Stimulated activated CD8-positive, alpha-beta memory T cell treated with anti-CD3 and anti-CD28 coated beads, Interleukin-15, amount 100 ng/mL, for 48 hours (primary cell): ENCODE data around the gene LPAR2.

Experiments
- DNase-seq, 2 donors: peaks; one replicate each; pipeline ENCODE4 v3.0.0-alpha.2; 2020; ENCODE audit warnings: low read depth in 2 of 2

Gene LPAR2

GRCh38 chr19:19653597-19654147 lies 25.7 kb upstream of the LPAR2 start:
- DNase-seq, result no peak

GRCh38 chr19:19652482-19653295 lies 24.7 kb upstream of the LPAR2 start:
- no peak for DNase-seq

- no peak for DNase-seq
Measured at GRCh38 chr19:19651076-19651475, 23.1 kb upstream of the LPAR2 start.

- DNase-seq, result no peak
Measured at GRCh38 chr19:19650331-19650730, 22.3 kb upstream of the LPAR2 start.

- DNase-seq, result no peak
Measured at GRCh38 chr19:19649580-19649995, 21.6 kb upstream of the LPAR2 start.

- DNase-seq, result no peak
Measured at GRCh38 chr19:19649155-19649554, 21.1 kb upstream of the LPAR2 start.

- no peak for DNase-seq
Measured at GRCh38 chr19:19647037-19647835, 19.2 kb upstream of the LPAR2 start.

GRCh38 chr19:19645233-19645870 lies 17.3 kb upstream of the LPAR2 start:
- DNase-seq, result no peak

GRCh38 chr19:19644054-19644388 lies 16.0 kb upstream of the LPAR2 start:
- no peak for DNase-seq

- DNase-seq, result peak; percentile 75
Measured at GRCh38 chr19:19643158-19644053, 15.4 kb upstream of the LPAR2 start, which contains the start of gene GMIP. GMIP (minus strand) TSS chr19:19643657; CDS start chr19:19643529, 128 bp downstream.

- peak; percentile 38 to 41 for DNase-seq
Measured at GRCh38 chr19:19642506-19643157, 14.6 kb upstream of the LPAR2 start.

- no peak for DNase-seq
Measured at GRCh38 chr19:19637523-19638251, 9.7 kb upstream of the LPAR2 start.

- DNase-seq, result no peak
Measured at GRCh38 chr19:19637186-19637522, 9.1 kb upstream of the LPAR2 start.

- no peak for DNase-seq
Measured at GRCh38 chr19:19636573-19637185, 8.7 kb upstream of the LPAR2 start.

GRCh38 chr19:19635313-19635702 lies 7.3 kb upstream of the LPAR2 start:
- no peak for DNase-seq

GRCh38 chr19:19634516-19635312 lies 6.7 kb upstream of the LPAR2 start:
- DNase-seq, result no peak

GRCh38 chr19:19633711-19634515 lies 5.9 kb upstream of the LPAR2 start:
- no peak for DNase-seq

- no peak for DNase-seq
Measured at GRCh38 chr19:19632661-19633060, 4.6 kb upstream of the LPAR2 start.
